Activated CD4-positive, alpha-beta T cell treated with anti-CD3 and anti-CD28 coated beads for 1 hour (primary cell): ENCODE data around the gene SPATA6.
"Not testable (repeated sequence)": the region's sequence is repeated elsewhere in the genome, so short reads cannot be mapped to it uniquely, and the experiment has no call there.

ENCODE experiments used
- DNase-seq: peaks from one replicate; pipeline ENCODE4 v3.0.0-alpha.2; 2020

Gene SPATA6

DNA sequence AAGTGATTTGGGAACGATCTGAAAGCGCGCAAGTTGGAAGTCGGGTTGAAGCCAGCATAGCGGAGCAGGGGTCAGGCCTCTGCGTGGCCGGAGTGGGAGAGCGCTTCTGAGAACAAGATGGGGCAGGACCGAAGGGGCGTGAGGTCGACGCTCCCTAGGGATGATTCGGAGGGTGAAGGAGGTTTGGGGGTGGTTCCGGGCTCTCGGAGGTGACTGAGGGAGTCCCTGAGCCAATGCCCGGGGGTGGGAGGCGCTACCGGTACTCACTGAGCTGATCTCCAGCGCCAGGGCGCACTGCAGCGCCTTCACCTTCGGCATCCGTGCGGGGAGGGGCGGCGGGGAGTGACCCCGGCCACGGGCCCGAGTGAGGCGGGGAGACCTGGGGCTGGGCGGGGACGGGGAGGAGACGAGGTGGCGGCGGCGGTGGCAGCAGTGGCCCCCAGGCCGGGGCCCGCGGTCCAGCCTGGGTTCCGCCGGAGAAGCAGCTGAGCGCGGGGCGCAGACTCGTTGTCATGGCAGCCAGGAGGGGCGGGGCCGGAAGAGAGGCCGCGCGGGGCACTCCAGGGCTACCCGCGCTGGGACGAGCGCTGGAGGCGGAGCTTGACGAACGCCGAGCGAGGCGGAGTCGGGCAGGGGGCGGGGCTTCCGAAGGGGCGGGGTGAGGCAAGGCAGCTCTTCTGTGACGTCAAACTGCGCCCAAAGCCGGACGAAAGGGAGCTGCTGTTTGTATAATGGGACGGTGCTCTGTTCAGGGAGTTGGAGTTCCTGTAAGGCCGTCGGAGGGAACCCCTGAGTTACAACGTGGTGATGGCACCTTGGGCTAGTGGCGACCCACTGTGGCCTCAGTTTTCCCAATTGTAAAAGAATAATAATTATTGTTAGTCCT, at the start of gene SPATA6:
Gene SPATA6, minus strand, starts transcription at position 514 of the 886 bp plus-strand sequence. Its CDS starts 196 bp downstream, at position 318.
- DNase-seq = peak; percentile 91

DNA sequence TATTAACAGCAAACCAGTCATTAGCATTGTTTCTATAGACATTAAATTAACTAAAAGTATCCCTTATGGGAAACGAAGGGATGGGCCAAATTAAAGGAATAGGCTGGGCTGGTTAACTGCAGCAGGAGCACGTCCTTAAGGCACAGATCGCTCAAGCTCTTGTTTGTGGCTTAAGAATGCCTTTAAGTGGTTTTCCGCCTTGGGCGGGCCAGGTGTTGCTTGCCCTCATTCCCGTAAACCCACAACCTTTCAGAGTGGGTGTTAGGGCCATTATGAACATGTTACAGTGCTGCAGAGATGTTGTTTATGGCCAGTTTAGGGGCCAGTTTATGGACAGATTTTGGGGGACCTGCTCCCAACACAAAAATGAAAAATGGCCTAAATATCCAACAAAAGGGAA, 47.9 kb upstream of the SPATA6 start:
- DNase-seq = not testable (repeated sequence)

DNA sequence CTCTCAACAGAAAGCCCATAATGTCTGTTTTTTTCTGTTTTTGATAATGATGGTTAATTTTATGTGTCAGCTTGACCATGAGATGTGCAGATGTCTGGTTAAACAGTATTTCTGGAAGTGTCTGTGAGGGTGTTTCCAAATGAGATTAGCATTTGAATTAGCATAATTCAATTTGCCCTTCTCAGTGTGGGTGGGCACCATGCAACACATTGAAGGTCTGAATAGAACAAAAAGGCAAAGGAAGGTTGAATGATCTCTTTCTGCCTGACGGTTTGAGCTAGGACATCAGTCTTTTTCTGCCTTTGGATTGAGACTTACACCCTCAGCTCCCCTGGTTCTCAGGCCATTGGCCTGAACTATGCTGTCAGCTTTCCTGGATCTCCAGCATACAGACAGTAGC, 34.9 kb upstream of the SPATA6 start:
- no peak for DNase-seq

DNA sequence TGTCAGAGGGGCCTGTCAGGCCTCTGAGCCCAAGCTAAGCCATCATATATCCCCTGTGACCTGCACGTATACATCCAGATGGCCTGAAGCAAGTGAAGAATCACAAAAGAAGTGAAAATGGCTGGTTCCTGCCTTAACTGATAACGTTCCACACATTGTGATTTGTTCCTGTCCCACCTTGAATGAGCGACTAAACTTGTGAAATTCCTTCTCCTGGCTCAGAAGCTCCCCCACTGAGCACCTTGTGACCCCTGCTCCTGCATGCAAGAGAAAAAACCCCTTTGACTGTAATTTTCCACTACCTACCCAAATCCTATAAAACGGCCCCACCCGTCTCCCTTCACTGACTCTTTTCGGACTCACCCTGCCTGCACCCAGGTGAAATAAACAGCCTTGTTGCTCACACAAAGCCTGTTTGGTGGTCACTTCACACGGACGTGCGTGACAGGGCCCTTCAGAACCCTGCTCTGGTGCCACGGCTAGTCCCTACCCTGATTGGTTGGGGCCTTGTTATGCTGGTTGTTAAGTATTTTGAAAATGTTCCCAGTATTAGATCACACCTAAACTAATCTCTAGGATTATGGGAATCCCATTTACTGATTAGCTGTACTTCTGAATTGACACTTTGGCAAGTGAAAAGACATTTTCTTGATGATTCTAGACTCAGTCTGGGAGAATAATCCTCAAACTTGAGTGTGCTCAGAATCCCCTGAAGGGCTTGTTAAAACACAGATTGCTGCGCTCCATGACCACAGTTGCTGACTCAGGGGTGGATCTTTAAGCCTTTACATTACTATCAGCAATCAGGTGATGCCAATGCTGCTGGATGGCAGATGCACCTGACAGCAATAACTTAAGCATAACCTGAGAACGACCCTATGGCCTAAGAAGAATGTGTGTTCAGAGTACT, 28.8 kb upstream of the SPATA6 start:
- DNase-seq = no peak

DNA sequence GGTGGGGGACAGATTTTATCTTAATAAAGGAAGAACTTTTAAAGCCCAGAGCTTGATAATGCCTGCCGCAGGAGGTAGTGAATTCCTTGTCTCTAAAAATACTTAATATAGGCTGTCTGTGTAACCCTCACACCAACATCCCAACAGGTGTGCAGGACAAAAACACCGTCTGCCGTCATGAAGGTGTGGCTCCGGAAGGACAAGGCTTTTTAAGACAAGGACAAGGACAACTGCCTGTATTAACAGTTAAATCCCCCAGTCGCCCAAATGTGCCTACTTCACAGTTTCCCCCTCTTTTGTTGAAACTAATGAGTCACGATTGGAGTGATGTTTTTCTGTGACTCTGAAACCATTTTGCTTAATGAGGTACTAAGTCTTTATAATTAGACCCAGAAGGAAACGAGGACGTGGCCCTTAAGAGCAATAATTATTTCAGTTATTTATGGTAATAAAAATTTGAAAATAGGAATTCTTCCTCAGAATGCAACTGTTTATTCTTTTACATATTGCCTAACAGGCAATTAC, 27.3 kb upstream of the SPATA6 start:
- DNase-seq = no peak

DNA sequence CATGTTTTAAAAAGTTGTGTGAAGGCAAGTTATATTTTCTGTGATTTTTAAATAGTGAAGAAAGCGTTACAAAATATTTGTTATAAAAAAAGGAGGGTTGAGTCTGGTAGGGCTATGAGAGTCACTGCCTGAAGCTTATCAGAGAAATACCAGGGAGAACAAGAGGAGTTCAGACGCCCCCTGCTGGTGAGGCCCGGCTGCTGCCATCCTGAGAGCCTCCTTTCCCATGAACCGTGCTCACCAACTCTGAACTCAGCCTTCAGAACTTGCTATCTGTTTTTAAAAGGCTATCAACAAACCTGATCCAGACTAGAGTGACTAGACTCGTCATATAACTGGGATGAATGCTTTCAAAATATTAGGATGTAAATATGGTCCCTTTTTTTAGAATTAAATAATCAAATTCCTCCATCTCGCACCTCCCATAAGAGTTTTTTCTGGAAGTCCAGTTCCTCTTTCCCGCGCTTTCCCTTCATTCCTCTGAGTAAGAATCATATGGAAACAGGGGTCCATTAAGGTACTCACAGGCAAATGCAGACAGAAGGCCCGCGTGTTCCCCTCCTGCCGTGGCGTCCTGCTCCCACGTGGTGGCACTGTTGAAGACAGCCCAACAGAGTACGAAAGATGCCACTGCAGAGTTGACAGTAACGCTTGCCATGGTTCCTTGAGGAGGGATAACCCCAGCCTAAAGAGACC, 26.2 kb upstream of the SPATA6 start:
- peak; percentile 56 for DNase-seq

DNA sequence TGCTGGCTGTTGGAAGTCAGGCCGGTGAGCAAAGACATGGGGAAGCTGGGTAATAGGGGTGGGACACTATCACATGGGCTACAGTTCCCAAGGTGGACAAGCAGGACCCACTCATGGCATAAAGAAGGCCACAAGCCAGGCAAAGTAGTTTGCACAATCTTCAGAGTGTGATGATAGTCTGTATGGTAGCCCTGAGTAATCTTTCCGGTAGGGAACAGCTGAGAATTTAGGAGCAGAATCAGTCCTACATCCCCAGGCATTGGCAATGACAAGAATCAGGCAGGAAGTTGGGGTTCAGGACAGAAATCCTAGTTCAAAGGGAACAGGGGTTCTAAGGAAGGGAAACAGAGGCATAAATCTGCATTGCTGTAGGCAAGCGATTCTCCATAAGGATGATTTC, 23.9 kb upstream of the SPATA6 start:
- DNase-seq = no peak

DNA sequence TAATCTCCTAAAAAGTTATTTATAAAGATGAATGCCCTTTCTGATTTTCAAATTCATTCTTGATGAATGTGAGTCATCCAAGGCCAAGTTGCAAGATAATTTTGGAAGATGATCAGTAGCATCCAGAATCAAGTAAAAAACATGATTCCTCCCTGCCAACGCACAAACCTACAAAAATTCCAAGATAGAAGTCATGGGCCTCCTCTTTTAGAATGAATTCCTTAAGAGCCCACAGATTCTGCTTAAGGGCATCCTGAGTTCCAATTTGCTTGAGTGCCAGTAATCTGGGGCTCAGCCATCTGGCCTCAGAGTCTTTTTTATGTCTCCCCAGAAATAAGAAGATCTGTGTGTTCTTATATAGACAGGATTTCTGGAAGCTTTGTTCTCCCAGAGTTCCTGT, 23.2 kb upstream of the SPATA6 start:
- no peak for DNase-seq

DNA sequence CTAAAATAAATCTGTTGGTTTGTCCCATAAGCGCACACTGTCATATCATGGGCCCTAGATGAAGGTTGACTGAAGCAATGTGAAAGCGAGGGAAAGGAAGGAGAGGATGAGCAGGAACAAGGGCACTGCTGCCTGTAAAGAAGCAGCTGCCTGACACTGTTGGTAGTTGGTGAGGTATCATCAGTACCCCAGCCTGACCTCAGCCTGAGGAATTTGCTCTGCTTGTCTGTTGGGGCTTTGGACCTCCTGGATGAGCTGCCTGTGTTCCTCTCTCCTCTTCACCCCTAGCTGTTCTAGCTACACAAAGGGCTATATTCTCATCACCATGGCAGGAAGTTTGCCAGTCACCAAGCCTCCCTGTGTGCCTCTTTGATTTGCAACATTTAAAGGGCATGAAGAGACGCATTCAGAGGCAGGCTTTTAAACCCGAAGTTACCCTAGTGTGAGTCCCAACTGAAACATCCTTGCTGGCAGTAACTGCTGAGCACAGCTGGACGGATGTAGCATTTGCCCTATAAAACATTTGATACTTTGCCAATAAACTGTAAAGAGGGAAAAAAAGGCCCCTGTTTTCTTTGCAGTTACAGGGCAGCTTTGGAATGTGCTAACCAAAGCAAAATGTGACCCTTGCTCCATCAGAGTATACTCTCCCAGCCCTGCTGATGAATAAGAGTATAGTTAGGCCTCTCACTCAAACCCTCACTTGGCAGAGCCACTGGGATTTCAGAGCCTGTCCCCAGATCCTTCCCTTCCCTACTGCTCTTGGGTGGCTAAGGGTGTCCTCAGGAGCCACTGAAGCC, 22.2 kb upstream of the SPATA6 start:
- DNase-seq = no peak

DNA sequence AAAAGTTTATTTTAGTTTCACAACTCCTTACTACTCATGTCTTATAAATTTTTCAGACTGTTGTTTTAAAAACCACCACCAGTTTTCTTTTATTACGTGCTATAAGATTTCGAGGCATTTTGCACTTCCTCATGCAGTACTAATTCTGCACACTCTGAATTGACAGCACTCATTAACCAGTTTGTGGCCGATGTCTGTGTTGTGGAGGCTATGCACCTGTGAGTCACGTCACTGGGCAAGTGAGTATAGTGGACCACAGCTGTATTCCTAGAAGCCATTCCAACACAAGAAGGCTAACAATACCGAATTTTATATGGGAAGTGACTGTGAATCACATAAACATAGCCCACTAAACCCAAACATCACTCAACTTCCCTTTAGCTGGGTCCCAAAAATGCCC, 21.0 kb upstream of the SPATA6 start:
- no peak for DNase-seq

DNA sequence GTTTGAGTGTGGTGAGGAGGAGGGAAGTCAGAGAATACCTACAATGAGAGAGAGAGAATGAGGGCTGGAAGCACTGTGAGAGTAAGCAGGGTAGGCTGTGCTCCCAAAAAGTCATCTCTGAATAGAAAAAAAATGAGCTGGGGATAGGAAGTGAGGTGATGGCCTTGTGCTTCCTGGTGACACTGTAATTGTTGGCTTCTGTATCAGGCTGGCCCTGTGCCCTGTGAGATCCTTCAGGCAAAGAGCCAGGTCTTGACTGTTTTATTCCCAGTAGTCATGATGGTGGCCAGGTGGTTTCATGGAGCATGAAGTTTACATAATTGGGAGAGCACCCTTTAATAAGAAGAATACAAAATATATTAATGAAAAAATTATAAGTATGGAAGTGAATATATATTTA, 20.4 kb upstream of the SPATA6 start:
- DNase-seq = no peak

DNA sequence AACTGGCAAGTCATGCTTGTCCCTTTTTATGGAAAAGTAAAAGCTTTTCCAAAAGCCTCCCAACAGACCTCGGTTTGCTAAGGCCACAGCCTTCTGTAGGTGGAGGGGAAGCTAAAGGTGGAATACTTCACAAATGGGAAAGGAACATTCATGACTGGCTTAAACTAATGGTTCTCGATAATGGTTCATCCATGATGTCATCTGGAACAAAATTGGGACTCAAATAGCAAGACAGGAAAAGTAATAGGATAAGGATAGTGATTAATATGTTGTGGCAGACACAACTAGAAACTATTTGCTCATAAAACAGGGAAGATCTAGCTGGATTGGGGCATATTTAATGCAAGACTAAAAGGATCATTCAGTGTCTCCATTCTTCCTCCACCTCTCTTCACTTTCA, 16.7 kb upstream of the SPATA6 start:
- no peak for DNase-seq

DNA sequence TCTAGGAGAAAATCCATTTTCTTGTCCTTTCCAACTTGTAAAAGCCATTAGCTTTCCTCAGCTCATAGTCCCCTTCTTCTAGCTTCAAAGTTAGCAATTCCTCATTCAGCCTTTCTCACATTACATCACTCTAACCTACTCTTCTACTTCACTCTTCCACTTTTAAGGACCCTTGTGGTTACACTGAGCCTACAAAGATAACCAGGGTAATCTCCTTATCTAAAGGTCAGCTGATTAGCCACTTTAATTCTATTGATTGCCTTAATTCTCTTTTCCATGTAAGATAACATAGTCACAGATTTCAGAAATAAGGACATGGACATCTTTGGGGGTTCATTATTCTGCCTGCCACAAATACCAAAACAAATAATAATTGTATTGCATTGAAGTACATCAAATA, 8.5 kb upstream of the SPATA6 start:
- DNase-seq = no peak

DNA sequence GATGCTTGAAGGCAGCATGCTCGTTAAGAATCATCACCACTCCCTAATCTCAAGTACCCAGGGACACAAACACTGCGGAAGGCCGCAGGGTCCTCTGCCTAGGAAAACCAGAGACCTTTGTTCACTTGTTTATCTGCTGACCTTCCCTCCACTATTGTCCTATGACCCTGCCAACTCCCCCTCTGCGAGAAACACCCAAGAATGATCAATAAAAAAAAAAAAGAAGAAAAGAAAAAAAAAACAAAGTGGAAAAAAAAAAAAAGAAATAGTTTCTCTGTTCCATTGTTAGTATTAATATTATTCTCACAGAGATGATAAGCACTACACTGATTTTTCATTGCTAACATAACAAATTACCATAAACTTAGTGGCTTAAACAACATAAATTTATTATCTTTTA, 8.0 kb upstream of the SPATA6 start:
- DNase-seq = not testable (repeated sequence)

DNA sequence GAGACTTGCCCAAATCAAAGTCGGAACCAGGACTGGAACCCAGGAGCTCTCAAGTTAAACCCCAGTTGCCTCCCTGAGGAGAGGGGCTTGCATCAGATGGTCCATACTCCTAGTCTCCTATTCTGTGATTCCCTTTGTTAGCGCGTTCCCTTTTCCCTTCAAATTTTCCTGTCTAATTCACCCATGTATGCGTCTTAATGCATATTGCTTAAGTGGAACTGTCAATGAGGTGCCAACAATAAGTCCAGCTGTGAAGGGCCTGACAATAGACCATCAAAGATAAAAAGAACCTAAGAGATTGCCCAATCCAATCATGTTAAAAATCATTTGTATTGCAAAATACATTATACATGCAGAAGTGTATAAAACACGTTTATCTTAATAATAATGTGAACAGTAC, 634 bp upstream of the SPATA6 start:
- DNase-seq = no peak

DNA sequence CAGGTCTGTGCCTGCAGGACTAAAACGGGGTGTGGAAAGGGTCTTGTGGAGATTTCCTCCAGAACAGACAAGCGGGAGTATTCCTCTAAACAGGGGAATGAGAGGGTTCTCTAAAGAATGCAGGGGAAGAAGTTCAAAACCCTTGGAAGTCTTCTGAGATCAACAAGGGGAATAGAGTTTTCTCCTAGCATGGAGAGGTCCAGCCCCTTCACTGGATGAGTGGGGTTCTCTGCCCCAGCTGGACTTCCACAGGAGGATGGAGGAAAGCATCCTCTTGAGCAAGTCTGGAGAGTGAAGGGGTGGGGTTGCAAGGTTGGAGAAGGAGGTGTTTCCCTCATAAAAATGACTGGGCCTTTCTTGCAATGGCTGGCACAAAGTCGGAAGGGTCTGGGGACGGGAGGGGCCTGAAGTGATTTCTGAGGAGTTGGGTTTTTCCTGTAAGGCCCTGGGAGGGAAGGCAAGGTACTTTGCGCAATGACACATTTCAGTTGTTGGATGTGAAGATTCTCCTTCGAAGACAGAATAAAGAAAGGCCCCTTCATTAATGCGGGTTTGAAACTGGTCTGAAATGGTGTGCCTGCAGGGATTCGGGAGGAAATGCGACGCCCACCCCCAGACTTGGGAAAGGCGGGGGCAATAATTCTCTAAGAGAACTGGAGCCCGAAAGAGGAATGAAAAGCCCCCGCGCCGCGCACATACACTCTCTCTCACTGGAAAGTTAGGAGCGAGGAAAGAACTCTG, 884 bp downstream of the SPATA6 start:
- DNase-seq = no peak

DNA sequence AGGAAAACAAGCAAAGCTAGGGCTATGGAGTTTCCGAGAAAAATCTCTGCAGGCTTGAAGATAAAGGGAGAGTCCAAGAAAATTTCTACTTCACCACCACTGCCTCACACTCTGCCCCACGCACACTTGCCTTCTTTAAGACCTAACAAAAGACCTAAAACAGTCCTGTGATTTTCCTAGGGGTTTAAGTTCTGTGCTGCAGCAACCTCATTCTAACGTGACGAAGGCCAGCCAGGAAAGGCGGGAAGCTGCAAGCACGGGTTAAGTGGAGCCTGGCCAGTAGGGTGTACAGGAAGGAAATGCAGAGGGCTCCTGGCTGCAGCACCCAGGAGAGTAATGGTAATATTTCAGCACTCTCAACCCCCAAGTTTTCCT, 1.5 kb downstream of the SPATA6 start:
- no peak for DNase-seq

DNA sequence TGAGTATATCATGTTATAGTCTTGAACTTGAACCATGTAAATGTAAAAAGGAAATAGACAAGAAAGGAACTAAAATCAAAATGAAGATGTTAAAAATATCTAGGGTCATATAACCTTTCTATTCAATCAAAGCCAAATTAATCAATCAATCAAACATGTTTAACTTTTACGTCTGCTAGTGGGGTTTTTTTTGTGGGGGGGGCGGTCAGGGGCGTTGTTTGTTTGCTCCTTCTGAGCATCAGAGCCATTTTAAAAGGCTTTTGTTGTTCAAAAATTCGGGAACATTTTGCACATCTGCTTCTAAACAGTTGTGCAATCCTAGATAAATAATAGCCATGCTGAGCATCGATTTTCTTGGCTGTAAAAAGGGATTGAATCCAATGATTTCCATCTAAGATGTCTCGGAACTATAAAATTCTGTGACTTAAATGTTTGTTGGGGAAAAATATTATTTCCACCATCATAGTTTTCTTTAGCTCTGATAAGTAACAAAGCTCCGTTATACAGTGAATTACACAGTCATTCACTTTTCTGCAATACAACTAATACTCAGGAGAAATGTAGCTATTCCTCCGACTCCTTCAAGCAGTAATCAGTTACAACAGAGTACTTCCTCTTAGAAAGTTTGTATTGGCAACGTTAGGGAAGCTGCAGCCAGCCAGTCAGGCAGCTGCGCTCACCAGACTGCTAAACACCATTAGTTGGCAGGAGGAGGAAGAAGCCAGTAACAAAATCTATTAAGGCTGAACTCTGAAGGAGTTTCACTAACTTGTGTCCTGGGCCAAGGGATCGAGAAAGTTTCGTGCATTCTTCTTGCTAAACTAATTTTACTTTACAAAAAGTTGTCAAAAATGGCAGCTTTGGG, 2.2 kb downstream of the SPATA6 start:
- no peak for DNase-seq

DNA sequence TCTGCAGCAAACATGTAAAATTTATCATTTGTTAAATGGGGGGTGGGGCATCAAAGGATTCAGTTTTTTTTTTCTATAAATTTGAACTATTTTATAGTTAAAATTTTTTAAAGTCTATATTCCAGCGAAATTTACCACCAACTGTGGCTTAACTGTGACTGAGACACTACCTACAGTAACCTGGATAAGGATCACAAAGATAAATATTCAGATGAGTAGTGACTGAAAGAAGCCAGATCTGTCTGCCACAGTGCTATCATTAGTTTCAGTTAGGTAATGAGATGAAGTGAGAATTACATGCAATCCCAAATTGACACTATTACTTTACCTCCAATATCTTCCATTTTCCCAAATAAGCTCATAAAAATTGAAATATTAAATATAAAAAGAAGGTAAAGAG, 5.4 kb downstream of the SPATA6 start:
- DNase-seq = no peak

DNA sequence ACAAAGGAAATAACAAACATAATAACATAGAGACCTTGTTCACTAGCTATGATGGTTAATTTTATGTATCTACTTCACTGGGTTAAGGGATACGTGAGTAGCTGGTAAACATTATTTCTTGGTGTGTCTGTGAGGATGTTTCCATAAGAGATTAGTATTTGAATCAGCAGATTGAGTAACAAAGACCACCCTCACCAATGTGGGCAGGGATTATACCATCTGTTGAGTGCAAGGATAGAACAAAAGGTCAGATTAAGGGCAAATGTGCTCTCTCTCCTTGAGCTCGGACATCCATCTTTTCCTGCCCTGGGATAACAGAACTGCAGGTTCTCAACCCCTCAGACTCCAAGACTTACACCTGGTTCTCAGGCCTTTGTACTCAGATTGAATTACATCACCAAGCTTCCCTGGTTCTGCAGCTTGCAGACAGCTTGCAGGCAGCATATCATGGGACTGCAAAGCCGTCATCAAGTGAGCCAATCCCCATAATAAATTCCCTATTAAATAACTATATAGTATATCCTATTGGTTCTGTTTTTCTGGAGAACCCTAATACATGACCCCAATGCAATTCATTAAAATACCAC, 9.2 kb downstream of the SPATA6 start:
- no peak for DNase-seq
